Hepatocyte (in vitro differentiated cells): Measurements from ENCODE around the gene JARID2.

Experiments used
- EZH2 ChIP-seq: fragments of 200-600 bp; sonication (generic); IDR thresholded peaks from 2 replicates; pipeline ENCODE4 v1.6.1; 2016; ENCODE audit warnings: antibody characterized with exemption, mild to moderate bottlenecking, borderline replicate concordance
- EZH2phosphoT487 ChIP-seq: fragments of 200-600 bp; sonication (generic); IDR thresholded peaks from one replicate; pipeline ENCODE4 v1.6.1; 2018; ENCODE audit warnings: antibody characterized with exemption, mild to moderate bottlenecking, low read depth, moderate library complexity; ENCODE audit not compliant: unreplicated experiment, severe bottlenecking
- TF ChIP-seq, protein P1 (sequence below): fragments of 200-600 bp; sonication (generic); IDR thresholded peaks from 2 replicates; pipeline ENCODE4 v1.5.1; 2016; ENCODE audit warnings: antibody characterized with exemption, mild to moderate bottlenecking; ENCODE audit not compliant: poor library complexity

DNA sequence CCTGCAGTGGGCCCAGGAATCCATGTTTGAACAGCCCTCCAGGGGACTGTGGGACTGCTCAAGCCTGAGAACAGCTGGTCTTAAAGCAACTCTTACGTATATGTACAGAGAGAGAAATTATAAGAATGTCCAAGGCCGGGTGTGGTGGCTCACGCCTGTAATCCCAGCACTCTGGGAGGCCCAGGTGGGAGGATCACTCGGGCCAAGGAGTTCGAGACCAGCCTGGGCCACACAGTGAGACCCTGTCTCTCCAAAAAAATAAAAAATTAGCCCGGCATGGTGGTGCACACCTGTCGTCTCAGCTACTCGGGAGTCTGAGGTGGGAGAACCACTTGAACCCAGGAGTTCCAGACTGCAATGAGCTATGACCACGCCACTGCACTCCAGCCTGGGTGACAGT lies 283.0 kb downstream of the JARID2 start:
- TF ChIP-seq, protein P1, sequence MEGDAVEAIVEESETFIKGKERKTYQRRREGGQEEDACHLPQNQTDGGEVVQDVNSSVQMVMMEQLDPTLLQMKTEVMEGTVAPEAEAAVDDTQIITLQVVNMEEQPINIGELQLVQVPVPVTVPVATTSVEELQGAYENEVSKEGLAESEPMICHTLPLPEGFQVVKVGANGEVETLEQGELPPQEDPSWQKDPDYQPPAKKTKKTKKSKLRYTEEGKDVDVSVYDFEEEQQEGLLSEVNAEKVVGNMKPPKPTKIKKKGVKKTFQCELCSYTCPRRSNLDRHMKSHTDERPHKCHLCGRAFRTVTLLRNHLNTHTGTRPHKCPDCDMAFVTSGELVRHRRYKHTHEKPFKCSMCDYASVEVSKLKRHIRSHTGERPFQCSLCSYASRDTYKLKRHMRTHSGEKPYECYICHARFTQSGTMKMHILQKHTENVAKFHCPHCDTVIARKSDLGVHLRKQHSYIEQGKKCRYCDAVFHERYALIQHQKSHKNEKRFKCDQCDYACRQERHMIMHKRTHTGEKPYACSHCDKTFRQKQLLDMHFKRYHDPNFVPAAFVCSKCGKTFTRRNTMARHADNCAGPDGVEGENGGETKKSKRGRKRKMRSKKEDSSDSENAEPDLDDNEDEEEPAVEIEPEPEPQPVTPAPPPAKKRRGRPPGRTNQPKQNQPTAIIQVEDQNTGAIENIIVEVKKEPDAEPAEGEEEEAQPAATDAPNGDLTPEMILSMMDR, result no peak
- TF ChIP-seq EZH2 (no peak), EZH2phosphoT487 (no peak)
